Nucleus accumbens (tissue), 56 donors: Measurements from ENCODE around the gene SNRPD1.
A peak's percentile ranks its signal among the peaks of the same experiment; 100 is the strongest.
"Not testable (repeated sequence)": the region's sequence is repeated elsewhere in the genome, so short reads cannot be mapped to it uniquely, and the experiment has no call there.

Experiments used
- DNase-seq, 56 donors: peaks; one replicate each; lab custom pipeline; 2025; lab: John Stamatoyannopoulos, UW

Gene SNRPD1

DNA sequence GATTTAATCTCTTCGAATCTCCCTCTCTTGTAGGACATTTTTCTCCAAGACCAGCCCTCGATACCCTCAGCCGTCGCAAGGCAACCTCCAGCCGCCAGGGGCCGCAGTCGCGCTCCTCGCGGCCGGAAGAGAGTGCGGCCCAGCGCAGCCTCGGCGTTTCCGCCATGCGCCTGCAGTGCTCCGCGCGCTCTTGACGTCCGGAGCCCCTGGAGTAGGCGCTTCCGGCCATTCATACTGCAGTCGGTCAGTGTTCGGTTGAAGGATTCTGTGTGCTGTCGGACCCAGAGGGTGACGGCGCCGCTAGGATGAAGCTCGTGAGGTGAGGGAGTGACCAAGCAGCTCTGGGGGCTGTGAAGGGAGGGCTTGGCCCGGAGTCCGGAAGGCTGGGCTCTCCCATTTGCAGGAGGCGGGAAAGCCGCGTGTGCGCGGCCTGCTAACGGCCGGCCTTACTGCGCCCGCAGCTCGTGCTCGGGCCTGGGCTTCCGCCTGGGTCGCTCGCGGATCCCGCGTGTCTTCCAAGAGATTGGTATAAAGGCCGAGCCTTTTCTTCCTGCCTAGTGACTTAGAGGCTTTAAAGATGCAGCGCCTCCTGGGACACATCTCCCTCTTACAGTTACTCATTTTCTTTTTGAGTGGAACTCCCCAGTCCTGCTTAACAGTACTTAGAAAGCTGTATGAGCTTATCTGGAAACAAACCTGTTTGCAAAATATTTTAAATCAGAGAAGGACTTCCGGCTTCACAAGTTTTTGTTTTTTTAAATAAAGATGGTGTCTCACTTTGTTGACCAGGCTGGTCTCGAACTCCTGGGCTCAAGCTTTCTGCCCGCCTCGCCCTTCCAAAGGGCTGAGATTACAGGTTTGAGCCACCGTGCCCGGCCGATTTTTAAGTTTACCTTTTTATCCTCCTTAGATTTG is at the start of gene SNRPD1:
Gene SNRPD1 (plus strand): TSS at position 190 of the 915 bp plus-strand sequence. CDS start 116 bp downstream, at position 306.
- peak in 55 of 56 donors; percentile 13 to 92 (median 77) for DNase-seq

DNA sequence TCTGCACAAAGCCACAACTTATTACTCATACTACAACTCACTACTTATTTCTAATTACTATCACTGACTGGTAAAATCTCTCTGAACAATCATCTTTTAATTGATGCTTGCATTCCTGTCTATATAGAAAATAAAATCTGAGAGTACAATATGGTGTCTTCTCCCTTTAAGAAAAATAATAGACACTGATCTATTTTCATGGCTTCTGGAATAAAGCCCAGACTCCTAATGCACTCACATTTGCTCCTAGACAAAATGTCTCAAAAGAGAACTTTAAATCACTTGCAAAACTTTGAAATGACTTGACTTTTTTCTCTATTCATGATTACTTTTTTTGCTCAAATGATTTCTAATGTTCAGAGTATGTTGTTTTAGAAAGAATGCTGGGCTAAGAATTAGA is 40.3 kb upstream of the SNRPD1 start:
- DNase-seq: no peak

DNA sequence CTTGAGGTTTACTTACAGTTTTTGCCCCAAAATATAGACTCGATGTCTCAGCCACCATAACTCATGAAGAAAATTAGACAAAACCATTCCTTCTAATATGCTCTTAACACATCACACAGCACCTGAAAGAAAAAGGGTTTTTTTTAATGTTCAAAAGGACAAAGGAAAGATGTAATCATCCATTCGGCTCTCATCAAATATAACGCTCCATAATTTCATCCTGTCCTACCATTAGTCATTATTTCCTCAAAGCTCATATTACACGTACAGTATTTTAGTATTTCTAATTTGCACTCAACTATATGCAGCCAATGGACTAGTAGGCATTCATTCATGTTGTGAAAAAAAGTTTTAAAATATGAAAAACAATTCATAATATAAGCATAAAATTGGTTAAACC is 36.5 kb upstream of the SNRPD1 start:
- no peak for DNase-seq

DNA sequence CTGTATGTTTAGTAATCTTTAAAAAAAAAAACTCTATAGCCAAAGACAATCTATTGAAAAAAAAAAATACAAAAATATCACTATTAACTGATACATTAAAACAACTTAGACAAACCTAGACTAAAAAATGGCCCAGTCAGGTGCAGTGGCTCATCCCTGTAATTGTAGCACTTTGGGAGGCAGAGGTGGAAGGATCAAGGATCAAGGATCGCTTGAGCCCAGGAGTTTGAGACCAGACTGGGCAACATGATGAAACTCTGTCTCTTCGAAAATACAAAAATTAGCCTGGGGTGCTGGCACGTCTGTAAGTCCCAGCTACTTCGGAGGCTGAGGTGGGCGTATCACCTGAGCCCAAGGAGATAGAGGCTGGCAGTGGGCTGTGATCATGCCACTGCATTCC is 27.7 kb upstream of the SNRPD1 start:
- DNase-seq: no peak

DNA sequence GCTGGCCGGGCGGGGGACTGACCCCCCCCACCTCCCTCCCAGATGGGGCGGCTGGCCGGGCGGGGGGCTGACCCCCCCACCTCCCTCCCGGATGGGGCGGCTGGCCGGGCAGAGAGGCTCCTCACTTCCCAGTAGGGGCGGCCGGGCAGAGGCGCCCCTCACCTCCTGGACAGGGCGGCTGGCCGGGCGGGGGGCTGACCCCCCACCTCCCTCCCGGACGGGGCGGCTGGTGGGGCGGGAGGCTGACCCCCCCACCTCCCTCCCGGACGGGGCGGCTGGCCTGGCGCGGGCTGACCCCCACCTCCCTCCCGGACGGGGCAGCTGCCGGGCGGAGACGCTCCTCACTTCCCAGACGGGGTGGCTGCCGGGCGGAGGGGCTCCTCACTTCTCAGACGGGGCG is 19.8 kb upstream of the SNRPD1 start:
- DNase-seq: not testable (repeated sequence)

DNA sequence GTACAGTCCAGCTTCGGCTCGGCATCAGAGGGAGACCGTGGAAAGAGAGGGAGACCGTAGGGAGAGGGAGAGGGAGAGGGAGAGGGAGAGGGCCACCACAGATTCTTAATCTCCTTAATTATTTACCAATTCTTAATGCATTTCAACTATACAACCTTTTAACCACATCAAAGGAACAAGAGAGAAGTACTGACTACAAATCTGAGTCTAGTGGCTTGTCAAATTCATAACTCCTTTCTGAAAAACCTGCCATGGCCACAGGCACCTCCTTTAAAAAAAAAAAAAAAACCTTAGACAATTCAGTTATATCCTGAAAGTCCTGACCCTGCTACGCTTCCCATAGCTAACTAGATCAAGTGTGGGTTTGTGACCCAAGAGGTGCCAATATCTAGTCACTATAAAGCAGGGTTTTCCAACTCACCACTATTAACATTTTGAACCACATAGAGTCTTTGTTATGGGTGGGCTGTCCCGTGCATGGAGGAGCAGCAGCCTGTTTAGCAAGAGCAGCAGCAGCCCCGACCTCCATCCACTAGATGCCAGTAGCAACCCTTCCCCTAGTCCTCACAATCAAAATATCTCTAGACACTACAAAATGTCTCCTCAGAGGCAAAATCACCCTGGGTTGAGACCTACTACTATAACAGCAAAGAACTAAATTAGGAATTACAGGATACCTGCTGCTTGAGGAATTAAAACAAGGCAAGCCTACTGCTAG is 18.4 kb upstream of the SNRPD1 start:
- DNase-seq: no peak

DNA sequence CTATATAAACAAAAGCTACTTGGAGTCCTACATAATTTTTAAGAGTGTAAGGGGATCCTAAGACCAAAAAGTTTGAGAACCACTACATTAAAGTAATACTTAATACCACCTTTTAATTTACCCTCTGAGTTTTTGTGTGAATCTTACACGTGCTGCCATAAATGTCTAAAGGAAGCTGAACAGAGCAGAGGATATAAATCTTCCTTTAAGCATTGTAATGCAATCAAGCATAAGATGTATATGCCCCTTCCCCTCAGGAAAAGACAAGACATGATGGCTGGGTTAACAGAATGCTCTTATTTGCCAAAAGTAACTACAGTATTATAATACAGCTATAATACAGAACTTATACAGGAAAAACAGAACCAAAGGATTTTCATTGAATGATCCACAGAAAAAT is 14.5 kb upstream of the SNRPD1 start:
- DNase-seq: no peak

DNA sequence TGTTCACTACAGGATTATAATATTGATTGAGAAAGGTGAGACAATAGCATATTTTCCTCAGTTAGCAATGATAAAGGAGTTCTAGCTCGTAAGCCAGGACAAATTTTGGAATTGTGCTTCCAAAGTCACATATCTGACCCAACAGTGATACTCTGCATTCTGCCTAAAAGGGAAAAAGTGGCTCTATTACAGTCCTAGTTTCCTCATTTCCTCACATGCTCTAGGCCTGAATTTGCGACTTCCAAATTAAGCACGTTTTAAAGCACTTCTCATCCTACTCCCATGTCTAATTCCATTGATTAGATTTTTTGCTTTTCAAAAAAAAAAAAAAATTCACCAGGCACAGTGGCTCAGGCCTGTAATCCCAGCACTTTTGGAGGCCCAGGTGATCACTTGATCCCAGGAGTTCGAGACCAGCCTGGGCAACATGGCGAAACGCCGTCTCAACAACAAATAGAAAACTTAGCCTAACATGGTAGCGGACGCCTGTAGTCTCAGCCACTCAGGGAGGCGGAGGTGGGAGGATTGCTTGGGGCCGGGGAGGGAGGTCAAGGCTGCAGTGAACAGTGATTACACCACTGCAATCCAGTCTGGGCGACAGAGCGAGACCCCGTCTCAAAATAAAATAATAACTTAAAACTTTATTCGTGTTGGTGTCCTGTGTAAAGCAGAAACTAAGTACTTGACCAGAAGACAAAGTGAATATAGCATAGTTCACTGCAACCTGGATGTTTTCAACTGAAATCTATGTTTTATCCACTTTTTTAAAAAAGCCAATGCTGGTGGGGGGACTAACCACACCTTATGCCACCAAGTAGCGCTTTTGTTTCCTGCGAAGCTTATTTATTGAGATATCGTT is 13.2 kb upstream of the SNRPD1 start:
- DNase-seq: no peak

DNA sequence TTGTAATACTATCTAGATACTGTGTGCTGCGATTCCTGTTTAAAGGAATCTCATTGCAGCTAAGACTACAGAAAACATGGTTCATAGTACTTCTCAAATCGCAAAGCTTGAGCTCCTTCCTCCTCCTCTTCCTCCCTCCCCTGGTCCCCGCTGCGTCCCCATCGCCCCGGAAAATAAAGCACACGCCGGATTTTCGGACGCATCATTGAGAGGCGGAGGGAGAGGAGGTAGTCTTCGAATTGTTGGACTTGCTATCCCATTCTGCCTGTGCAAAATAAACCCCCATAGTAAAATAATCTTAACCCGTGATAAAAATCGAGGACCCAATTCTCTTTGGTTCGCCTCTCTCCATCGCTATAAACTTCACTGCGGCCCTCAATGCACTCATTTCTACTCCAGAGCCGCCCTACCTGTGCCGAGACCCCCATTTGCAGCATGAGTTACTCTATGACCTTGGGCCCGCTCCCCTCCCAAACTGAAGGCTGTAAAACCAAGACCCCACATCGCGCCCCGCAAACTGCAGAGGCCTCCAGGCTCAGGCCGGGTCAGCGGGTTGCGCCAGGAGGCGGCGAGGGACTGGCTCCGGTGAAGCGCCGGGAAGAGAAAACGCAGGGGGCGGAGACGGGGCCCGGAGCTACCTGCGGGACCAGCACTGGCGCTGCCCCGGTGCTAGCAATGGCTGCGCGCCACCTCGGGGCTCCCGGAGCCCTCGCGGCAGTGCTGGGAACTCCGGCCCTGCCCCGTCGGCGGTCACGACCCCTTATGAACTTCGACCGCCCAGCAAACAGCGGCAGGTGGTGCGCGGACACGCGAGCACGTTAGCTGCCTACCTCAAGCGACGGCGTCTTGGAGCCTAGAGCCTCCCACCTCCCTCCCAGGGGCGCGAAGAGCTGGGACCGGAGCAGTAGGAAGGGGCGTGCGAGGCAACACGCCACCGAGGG is 12.3 kb upstream of the SNRPD1 start:
- peak in 31 of 56 donors; percentile 24 to 79 (median 58) for DNase-seq

DNA sequence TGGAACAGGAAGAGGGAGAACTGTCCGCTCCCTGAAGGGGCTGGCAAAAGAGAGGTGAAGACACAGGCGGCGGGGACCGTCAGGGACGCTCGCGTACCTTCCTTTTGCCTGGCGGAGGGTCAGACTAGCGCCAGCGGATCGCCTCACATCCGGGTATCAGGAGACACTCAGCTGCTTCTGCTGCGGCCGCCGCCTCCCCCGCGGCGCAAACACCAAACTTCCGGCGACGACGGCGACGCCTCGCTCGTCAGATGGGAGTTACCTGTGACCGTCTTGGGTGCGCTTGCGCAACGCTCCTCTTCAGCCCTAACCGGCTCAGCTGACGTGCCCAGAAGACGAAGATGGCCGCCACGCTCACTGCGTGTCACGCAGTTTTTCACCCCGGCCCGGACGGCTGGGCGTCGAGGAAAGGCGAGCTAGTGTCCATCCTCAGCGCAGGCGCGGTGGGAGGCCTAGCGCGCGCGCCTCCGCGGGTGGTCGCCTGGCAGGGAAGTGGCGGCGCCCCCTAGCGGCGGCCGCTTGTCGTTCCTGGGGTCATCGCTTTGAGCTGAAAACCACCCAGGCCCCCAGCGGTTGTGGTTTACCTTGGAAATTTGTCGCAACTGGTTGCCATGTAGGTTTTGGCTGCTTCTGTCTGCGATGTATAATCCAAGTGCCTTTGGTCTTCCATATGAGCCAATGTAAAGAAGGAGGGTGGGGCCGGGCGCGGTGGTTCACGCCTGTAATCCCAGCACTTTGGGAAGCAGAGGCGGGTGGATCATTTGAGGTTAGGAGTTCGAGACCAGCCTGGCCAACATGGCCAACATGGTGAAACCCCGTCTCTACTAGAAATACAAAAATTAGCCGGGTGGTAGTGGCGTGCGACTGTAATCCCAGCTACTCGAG is 11.3 kb upstream of the SNRPD1 start, which contains the start of gene ESCO1:
Gene ESCO1 (minus strand): TSS at position 179 of the 885 bp plus-strand sequence. CDS start 25,861 bp downstream, outside the sequence.
- DNase-seq: peak; percentile 31 to 94 (median 87)

DNA sequence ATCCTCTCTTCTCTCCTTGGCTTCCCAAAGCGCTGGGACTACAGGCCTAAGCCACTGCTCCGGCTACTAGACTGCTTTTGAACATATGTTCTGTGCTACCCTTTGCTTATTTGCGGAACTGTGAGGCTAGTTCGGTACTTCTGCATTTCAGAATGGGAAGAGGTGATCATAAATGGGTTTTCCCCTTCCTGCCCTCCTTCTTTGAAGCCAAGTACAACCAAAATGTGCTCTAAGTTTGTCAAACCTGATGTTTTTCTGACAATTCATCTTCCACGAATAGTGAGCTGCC is 9.9 kb upstream of the SNRPD1 start:
- DNase-seq: peak in 1 of 56 donors; percentile 6

DNA sequence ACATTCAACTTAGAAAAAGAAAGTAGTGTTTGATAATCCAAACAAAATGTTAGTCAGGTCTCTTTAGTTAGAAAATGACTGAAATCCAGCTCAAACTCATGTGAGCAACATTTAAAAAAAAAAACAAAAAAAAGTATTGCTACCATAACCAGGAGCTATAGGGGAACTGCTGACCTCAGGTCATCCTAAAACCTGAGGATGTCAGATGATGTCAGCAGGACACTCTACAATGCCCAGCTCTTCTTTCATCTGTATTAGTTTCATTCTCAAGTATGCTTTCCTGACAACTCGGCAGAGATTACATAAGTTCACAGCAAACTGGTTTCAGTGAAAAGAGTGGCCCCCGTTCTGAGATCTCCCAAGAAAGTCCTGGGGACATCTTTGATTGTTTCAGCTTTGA is 7.4 kb upstream of the SNRPD1 start:
- no peak for DNase-seq

DNA sequence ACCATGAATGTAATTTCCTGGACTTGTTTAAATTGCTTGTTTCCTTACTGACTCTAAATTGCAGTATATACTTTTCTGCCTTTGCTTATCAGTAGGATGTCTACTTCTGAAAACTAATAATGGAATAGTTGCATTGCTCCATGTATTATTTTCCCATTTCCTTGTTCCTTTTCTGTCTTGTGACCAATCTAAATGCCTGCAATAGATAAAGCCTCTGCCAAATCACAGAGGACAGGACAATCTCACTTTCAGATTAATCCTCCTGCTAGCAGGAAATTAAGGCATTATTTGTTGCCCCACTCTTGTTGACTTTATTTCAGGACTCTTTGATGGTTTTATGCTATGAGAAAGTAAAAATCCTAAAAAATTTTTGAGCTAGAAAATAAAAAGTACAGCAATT is 6.9 kb upstream of the SNRPD1 start:
- no peak for DNase-seq

DNA sequence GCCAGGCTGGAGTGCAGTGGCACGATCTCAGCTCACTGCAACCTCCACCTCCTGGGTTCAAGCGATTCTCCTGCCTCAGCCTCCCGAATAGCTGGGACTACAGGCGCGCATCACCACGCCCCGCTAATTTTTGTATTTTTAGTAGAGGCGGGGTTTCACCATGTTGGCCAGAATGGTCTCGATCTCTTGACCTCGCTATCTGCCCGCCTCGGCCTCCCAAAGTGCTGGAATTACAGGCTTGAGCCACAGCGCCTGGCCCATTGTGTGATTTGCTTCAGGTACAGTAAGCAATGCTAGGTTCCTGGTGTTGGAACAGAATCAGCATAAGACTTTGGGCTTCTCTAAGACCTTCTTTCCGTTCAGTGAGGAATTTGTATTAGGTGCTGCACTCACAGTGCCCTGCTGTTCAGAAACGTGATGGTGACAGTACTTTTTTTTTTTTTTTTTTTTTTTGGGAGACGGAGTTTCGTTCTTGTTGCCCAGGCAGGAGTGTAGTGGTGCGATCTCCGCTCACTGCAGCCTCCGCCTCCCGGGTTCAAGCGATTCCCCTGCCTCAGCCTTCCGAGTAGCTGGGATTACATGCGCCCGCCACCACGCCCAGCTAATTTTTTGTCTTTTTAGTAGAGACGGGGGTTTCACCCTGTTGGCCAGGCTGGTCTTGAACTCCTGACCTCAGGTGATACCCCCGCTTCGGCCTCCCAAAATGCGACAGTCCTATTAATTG is 551 bp upstream of the SNRPD1 start:
- not testable (repeated sequence) for DNase-seq

DNA sequence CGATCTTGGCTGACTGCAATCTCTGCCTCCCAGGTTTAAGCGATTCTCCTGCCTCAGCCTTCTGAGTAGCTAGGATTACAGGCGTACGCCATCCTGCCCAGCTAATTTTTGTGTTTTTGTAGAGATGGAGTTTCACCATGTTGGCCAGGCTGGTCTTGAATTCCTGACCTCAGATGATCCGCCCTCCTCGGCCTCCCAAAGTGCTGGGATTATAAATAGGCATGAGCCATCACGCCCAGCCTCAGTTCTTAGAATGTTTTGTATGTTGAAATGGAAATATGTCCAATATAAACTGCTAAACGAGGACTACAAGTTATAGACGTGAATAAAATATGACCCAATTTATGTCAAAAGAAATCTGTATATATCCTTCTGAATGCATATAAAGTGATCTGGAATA is 9.5 kb downstream of the SNRPD1 start:
- not testable (repeated sequence) for DNase-seq

DNA sequence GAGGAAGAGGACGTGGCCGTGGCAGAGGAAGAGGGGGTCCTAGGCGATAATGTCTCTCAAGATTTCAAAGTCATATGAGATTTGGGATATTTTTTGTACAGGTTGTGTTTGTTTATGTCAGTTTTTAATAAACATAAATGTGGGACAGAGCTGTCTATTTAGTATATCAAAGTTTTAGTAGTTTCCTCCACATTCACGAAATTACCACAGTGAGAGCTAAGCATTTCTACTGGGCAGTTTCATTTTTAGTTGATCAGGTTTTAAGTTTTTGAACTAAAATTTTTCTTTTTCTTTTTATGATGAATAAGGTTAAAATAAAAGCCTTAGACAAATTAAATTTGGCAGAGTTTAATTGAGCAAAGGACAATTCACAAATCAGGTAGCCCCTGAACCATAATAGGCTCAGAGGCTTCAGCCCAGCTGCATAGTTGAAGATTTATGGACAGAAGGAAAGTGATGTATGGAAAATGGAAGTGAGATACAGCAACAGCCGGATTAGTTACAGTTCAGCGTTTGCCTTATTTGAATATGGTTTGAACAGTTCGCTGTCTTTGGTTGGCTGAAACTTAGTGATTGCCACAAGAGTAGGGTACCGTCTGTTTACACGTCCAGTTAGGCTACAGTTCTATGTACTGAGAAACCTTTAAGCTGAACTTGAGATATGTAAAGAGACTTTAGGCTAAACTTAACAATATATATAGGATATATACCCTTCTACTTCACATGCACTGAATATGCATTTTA is 17.1 kb downstream of the SNRPD1 start:
- DNase-seq: no peak

DNA sequence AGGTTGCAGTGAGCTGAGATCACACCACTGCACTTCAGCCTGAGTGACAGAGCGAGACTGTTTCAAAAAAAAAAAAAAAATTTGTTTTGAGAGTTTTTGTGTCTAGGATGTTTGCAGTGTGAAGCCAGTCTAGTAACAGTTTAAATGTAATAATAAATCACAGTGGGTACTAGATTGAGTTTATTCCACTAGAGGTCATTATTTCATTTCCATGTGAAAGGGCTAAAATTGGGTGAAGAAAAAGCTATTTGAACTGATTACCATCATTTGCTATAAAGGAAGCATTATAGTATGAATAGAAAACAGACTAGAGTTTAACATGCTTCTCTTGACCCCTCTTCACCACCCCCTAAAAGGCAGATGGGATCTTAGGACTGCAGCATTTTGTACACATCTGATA is 20.3 kb downstream of the SNRPD1 start:
- no peak for DNase-seq
